HL-60/S4 (cell line): ENCODE measurements around the gene PSMG2.

ENCODE experiments used
- in situ Hi-C: fragments of 300-500 bp; cut with MboI; formaldehyde crosslinking; loops from 2 replicates; pipeline ENCODE4 v1.14.3; 2022; ENCODE audit warnings: low sequenced_read_pairs

PSMG2 gene, protein sequence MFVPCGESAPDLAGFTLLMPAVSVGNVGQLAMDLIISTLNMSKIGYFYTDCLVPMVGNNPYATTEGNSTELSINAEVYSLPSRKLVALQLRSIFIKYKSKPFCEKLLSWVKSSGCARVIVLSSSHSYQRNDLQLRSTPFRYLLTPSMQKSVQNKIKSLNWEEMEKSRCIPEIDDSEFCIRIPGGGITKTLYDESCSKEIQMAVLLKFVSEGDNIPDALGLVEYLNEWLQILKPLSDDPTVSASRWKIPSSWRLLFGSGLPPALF

DNA sequence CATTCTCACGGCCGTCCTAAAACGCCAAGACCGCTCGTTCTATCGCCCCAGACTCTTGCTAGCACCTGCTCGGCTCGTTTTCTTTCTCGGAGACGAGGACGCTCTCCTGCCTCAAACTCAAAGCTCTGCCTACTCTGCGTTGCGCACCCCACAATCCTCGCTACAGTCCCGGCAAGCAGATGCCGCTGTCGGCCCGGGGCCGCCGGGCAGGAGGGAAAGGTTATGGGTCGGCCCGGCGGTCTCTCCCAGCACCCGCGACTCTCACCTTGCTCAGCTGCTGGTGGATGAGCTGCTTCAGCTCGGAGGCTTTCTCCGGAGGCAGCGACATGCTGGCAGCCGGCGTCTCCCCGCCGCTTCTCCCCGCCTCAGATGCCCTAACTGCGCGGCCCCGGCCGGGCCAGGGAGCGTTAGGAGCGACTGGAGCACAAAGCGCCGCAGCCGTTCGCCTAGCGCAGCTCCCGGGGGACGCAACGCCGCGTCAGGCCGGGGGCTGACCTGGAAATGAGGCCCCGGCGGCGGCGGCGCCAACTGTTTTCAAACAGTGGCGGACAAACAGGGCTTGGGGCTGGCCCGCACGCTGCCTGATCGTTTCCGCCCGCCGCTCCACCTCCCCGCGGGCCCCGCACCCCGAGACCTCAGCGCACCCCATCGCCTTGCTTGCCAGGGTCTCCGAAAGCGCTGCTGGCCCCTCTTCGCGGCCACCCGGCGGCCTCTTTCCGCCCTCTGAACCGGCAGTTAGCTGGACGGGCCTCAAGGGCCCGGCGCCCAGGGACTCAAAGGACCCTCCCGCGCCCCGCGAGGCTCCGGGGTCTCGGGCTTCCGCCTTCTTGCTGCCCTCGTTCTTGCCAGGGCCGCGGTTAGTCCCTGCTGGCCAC lies at the start of gene PSMG2, which contains the start of gene CEP76:
TSS of gene PSMG2 (plus strand) at position 822 of the 875 bp plus-strand sequence. CDS start 66 bp downstream, outside the sequence.
TSS of gene CEP76 (minus strand) at position 503 of the 875 bp plus-strand sequence. CDS start at position 328, 175 bp downstream.
- in situ Hi-C loops: loop anchor here (25.0 kb wide), 1 partner anchor 410 kb away; no protein-coding TSS in a partner anchor

DNA sequence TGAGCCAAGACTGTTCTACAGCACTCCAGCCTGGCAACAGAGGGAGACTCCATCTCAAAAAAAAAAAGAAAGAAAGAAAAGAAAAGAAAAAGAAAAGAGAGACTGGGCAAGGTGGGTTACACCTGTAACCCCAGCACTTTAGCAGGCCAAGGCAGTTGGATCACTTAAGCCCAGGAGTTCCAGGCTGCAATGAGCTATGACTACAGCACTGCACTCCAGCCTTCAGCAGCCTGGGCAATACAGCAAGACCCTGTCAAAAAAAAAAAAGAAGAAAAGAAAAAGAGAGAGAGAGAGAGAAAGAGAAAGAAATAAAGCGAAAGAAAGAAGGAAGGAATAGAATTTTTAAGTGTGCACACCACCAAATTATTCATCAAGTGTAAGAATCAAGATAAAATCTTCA lies 47.9 kb upstream of the PSMG2 start:
- in situ Hi-C loops: loop anchor here (10.0 to 25.0 kb wide), 2 partner anchors 93 to 270 kb away; no protein-coding TSS in a partner anchor

DNA sequence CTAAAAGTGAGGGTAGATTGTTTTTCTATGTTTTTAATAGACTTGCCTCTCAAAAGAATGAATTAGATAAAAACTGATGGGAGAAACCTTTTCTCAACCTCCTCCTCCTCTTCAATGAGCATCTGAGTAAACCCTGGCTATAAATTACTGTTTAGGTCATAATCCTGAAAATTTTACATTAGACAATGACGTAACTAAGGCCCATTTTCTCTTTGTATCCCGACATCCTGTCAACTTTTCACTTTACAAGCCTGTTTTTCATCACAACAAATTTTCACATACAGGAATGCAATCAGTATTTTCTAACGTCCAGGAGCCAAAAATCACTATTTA lies 46.3 kb upstream of the PSMG2 start:
- in situ Hi-C loops: loop anchor here (10.0 to 25.0 kb wide), 2 partner anchors 94 to 272 kb away; no protein-coding TSS in a partner anchor

DNA sequence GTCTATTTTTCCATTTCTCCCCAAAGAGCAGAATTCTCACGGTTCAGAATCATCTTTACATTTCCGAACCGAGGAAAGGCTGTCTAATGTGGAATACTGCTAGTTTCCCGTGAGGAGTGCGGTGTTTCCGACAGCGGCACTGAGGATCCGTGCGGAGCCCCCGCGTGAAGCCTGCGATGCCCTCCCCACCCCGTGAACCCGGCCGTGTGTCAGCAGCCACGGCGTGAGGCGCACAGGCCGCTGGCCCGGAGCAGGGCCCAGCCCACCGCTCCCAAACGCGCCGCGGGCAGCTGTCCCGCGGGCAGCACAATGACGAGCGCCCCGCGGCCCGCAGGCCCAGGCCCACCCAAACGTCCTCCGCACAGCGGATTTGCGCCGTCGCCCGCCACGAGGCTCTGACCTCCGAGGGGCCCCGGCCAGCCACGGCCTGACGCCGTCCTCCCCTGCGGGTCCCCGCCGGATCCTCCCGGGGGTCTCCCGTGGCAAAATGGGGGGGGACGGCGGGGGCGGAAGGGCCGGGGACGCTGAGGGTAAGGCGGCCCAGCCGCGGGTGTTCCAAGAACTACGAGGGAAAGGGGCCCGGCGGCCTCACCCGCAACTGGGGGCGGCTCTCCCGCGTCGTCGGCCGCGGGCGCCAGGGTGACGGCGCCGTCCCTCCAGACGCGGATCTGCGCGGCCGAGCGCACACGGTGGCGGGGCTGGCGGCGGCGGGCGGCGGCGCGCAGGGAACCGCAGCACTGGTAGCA lies 45.7 kb upstream of the PSMG2 start:
- in situ Hi-C loops: loop anchor here (10.0 to 25.0 kb wide), 2 partner anchors 95 to 272 kb away; no protein-coding TSS in a partner anchor

DNA sequence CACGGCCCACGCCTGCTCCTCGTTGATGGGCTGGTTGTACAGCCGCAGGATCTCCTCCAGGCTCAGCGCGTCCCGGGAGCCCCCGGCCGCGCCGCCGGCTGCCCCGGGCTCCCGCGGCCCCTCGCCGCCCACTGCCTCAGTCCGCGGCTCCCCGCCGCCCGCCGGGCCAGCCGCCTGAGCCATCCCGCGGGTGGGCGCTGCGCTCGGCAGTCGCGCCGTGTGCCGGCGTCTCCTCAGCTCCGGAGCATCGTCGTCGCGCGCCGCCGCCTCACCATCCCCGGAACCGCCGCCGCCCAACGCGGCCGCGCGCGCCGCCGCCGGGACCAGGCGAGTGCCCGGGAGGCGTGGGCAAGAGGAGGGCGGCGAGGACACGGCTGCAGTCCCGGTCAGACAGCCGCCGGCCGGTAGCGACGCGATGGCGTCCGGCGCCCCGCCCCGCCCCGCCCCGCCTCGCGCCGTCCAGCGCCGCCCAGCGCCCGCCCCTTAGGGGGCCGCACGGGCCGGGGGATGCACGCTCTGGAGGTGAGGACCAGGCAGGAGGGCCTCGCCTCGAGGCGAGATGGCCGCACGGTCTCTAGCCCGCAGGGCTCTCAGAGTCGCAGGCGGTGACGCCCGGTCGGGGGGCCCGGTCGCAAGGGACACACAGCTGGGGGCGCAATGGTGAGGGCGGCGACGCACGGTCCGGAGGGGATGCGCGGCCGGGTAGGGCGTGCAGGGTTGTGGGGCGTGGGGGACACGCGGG lies 45.0 kb upstream of the PSMG2 start, which contains the start of gene SPIRE1:
TSS of gene SPIRE1 (minus strand) at position 424 of the 742 bp plus-strand sequence. CDS start at position 183, 241 bp downstream.
- in situ Hi-C loops: loop anchor here (10.0 to 25.0 kb wide), 2 partner anchors 96 to 273 kb away; no protein-coding TSS in a partner anchor

DNA sequence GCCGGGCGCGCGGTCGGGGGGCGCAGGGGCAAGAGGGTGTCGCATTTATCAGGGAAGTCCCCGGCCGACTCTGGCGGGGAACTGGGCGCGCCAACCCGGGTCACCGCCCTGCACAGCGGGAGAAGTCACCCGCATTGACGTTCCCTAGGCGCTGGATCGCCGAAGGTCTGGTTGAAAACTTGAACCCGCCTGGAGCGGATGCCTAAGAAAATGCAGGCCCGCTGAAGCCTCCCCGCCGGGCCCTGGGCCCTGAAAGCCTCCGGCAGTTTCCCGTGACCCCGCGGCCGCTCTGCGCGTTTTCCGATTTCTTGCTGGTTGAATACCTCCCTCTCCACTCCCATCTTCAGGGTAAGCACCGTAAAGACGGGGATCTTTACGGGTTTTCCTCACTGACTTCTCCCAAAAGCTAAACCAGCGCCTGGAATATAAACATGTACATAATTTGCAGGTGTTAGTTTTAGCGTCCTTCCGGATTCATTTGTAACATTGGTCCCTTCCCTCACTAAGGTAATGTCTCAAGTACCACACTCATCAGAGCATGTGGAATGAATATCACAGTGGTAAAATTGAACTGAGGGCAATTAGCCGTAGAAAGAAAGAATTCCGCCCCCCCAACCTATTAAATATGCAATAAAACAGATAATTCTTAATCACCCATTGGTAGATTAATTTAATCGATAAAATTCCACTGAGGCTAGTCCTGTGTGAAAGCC lies 44.3 kb upstream of the PSMG2 start:
- in situ Hi-C loops: loop anchor here (10.0 to 25.0 kb wide), 2 partner anchors 96 to 274 kb away; no protein-coding TSS in a partner anchor

DNA sequence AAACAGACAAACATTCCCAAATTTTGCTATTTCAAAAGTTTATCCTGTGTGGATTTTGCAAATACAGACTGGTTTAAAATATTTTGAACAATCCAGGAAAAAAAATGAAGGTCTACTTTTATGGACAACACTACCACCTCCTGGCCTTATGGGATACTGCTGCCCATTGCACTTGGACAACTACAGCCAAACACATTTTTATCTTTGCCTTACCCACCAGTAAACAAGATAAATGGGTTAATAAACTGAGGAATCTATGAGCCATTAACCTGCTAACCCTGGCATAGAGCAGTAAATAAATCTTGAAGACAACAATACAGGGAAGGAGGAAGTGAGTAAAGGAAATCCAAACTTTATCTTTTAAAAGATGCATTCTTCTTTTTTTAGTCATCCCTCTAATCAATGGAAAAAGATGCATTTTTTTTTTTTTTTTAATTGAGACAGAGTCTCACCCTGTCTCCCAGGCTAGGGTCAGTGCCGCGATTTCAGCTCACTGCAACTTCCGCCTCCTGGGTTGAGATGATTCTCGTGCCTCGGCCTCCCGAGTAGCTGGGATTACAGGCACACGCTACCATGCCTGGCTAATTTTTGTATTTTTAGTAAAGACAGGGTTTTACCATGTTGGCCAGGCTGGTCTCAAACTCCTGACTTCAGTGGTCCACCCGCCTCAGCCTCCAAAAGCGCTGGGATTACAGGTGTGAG lies 42.8 kb upstream of the PSMG2 start:
- in situ Hi-C loops: loop anchor here (10.0 to 25.0 kb wide), 2 partner anchors 98 to 275 kb away; no protein-coding TSS in a partner anchor

DNA sequence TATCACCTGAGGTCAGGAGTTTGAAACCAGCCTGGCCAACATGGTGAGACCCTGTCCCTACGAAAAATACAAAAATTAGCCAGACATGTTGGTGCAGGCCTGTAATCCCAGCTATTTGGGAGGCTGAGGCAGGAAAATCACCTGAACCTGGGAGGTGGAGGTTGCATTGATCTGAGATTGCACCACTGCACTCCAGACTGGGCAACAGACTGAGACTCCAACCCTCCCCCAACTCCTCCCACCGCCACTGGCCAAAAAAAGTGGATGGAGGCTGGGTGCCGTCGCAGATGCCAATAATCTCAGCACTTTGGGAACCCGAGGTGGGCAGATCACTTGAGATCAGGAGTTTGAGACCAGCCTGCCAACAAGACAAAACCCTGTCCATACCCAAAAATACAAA lies 34.8 kb upstream of the PSMG2 start:
- in situ Hi-C loops: loop anchor here (25.0 kb wide), 1 partner anchor 106 kb away; no protein-coding TSS in a partner anchor

DNA sequence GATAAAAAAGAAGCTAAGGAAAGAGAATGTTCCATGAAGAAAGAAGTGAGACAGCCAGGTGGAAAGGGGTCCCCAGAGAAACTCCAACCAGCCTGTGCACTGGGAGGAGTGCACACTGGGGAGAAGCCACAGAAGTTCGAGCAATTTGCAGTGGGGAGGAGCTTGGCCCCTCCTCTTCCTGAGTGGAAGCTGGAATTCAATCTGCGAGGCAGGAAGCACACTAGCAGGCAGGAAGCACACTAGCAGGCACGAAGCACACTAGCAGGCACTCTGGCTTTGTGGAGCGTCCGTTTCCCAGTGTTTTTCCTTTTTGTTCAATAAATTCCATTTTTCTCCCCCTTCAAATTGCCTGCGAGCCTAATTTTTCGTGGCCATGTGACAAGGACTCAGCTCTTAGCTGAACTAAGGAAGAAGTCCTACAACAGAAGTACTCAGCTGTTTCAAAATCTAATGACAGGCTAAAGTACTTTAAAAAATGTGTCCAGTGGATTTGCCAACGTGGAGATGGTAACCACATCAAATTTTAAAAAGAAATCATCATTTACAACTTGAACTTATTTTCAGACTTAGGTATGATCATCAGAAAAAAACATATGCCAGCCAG lies 23.6 kb upstream of the PSMG2 start:
- in situ Hi-C loops: no loop called here

DNA sequence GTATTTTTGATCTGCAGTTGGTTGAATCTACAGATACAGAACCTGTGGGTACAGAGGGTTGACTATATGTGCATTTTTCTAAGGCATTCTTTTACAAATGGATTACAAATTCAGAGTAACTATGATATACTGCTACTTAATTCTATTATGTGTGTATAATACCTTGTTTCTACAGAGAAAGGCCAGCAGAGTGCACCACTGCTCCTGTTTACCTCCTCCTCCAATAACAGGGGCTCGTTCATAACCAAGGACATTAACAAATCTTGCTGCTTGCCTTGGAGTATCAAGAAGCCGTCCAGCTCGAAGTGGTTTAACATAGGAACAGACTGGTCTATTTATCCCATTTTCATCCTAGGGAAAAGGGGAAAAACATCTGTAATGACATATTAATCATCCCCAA lies 16.7 kb upstream of the PSMG2 start:
- in situ Hi-C loops: no loop called here

DNA sequence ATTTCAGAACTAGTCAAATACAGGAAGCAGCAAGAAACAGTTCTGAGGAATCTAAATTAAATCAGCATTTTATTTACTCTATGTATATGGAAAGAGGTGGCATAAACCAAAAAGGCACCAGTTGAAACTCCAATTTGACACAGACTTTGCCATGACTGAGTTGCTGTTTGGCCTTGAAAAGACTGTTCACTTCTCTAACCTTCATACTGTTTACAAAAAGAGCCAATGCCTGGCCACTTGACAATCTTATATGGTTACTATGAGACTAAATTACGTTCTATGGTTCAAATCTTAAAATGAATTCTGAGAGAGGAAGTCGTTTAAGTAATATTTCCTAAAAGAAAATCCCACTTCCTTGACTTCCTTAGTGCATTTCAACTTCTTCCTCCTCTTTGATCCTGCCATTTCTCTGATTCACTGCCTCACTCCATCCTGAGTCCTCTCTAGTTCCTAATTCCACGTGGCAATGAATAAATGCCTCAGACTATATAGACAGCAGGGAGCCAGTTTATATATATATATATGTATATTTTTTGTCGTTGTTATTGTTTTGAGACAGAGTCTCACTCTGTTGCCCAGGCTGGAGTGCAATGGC lies 13.5 kb upstream of the PSMG2 start:
- in situ Hi-C loops: no loop called here

DNA sequence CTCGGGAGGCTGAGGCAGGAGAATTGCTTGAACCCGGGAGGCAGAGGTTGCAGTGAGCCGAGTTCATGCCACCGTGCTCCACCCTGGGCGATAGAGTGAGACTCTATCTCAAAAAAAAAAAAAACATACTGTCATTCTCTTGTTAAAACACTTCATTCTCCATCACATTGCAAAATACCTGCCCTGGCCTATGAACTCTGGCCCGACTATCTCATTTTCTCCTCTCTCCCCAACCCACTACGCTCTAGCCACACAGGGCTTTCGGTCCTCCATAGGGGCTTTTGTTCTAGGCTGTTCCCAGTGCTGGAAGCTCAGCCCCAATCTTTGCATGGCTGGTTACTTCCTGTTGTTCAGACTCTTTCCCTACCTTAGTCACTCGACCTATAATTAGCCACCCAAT lies 10.6 kb upstream of the PSMG2 start:
- in situ Hi-C loops: no loop called here

DNA sequence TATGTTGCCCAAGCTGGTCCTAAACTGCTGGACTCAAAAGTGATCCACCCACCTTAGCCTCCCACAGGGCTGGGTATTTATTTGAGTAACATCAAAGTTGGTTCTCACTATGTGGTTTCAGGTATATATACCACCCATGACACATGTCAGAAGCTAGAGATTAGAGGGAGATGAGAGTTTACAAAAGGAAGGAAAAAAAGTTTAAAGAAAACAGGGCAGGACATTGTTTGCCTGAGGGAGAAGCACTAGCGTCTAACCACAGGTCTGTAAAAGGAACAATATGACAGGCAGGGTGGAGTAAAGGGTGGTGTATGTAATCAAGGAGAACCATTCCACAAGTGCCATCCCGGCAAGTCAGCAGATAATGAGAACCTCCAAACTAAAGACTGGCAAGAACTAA lies 8.8 kb upstream of the PSMG2 start:
- in situ Hi-C loops: no loop called here

DNA sequence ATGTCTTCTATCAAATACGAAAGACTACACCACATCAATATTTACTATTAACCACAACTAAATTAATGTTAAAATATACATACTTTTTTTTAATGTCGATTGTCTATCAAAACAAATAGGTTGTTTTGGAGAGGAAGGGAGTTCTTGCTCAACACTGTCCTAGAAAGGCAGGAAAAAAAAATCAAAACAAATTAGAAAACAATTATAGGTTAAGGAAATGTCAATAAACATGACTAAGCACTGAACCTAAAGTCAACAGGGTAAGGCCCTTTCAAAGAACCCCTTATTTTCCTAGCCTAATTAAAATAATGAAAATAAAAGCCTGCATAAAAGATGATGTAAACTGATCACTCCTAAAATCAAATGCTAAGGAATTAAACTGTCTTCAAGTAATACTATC lies 3.1 kb upstream of the PSMG2 start:
- in situ Hi-C loops: loop anchor here (25.0 kb wide), 1 partner anchor 413 kb away; no protein-coding TSS in a partner anchor

DNA sequence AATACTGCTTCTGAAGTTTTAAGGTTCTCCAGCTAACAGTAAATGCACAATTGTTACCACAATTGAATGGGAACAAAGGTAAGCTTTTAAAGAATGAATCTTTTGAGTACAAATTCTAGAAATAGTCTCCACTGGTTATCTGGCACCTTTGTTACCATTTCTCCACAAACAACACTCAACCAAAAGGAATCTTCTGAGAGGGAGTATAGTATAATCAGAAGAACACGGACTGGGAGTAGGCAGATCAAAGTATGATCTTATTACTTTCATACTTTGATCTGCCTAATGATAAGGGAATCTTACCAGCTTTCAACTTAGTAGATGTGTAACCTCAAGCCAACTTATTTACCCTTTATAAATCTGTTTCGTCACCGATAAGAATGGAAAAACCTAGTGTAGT lies 1.7 kb upstream of the PSMG2 start:
- in situ Hi-C loops: loop anchor here (25.0 kb wide), 1 partner anchor 411 kb away; no protein-coding TSS in a partner anchor

DNA sequence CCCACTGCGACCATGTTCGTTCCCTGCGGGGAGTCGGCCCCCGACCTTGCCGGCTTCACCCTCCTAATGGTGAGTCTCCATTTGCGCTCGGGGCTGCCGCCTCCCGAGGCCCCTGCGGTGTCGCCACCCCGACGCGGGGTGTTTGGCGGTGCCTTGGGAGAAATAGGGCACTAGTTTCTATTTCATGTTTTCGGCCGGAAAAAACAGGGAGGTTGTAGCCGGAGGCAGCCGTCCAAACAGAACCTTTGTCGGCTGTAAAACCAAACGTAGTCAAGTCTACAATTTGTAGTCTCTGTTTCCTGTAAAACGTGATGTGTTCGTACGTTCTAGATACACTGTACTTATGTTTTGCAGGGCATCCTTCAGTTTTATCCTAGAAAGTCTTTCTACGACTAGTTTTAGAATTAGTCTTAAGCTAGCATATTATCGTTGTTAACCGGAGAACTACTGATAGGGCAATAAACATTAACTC lies 290 bp downstream of the PSMG2 start:
- in situ Hi-C loops: loop anchor here (25.0 kb wide), 1 partner anchor 409 kb away; no protein-coding TSS in a partner anchor

DNA sequence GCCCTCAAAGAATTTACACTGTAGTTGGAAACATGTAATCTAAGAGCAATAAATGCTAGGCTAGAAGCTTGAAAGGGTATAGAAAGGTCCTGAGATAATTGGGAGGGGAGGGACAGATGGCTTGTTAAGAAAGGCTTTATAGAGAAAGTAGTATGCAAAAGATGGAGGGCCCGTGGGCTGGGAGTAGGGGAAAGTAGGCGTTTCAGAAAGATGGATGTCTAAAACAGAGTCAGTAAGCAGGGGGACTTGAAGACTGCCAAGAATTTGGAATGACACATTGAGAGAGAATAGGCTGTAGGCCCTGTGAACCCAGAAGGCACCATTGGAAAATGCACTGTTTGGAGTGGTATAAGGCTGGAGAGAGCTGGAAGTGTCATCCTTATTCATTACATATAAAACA lies 822 bp downstream of the PSMG2 start:
- in situ Hi-C loops: loop anchor here (25.0 kb wide), 1 partner anchor 409 kb away; no protein-coding TSS in a partner anchor
